Stimulated activated CD4-positive, alpha-beta T cell treated with anti-CD3 and anti-CD28 coated beads, Interleukin-2, amount 100 ng/mL, for 24 hours (primary cell): ENCODE data around the gene SPATA31E1.
"Not testable (repeated sequence)": the region's sequence is repeated elsewhere in the genome, so short reads cannot be mapped to it uniquely, and the experiment has no call there.

ENCODE experiments used
- DNase-seq, 2 donors: peaks; one replicate each; pipeline ENCODE4 v3.0.0-alpha.2; 2020

SPATA31E1 gene

GRCh38 chr9:87938336-87938735 is 55.7 kb downstream of the SPATA31E1 start:
- DNase-seq: not testable (repeated sequence)
